ENCODE results near the gene SLC39A7.

Gene SLC39A7

DNA sequence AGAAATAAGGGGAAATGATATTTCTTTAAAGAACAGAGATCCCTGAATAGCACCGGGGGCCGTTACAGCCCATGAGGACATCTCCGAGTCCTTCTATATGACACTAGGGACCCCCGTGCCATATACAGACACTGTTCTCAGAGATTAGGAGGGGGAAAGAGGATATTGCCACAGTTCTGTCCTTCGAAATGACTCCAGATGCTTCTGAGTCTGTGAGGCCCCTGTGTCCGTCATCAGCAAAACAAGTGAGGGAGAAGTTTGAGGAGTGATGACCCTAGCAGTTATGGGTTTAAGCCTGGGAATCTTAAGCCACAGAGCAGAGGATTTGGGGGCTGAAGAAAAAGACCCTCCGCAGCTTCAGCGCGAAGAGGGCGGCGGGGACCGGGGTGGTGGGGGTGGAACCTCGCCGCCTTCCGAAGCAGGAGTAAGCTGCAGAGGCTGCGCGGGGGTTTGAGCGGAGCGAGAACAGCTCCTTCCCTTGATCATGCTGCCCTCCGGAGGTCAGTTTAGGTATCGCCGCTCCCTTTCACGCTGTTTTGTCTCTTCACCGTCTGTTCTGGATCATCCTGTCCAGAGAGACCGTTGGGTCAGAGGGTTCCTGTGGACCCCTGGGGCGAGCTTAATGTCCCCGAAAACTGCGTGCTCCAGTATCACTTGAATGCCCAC is 47.4 kb downstream of the SLC39A7 start:
- peak; percentile 79 for DNase-seq

DNA sequence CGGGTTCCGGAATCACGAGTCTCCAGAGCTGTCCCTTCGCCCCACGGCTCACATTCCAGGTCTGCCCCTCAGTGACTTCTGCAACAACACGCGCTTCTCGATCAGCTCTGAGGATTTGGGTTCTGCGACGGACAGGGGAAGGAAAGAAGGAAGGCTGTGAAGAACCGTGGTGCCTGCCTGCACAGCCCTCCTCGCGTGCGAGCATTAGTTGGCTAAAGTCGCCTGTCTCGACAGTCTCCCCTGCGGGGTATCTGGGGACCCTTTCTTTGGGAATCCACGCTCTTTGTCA is 47.9 kb downstream of the SLC39A7 start:
- no peak for DNase-seq

DNA sequence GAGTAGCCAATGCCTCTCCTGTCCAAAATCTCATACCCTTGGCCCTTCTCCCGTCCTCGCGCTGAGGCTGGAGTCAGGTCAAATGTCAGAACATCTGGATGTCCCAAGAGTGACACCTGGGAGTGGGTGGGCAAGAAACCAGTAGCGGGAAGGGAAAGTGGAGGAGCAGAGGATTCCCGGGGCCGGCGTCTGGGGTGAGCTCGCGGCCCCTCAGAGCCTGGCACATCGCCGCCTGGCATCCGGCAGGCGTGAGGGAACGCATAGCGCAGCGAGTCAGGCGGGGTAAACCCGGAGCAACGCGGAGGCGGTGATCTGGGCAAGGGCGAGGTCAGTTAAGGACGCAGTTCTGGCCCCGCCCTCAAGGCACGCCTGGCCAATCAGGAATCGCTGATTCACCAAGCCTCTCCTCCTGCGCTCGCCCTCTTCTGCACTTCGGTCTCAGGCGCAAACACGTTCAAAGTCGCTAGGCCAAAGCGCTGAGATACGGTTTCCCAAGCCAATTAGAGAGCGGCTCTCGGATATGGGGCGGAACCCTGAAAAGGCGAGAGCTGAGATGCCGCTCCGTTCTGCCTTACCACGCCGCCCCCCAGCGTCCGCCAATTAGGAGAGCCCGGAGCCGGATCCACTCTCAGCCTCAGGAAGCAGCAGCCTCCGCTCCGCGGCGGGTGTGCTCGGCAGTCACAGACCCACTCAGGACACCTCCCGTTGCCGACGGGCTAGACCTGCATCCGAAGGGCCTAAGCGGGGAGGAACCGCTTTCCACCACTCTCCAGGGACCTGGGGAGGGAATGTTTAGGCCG is 48.5 kb downstream of the SLC39A7 start:
- DNase-seq = peak; percentile 98

DNA sequence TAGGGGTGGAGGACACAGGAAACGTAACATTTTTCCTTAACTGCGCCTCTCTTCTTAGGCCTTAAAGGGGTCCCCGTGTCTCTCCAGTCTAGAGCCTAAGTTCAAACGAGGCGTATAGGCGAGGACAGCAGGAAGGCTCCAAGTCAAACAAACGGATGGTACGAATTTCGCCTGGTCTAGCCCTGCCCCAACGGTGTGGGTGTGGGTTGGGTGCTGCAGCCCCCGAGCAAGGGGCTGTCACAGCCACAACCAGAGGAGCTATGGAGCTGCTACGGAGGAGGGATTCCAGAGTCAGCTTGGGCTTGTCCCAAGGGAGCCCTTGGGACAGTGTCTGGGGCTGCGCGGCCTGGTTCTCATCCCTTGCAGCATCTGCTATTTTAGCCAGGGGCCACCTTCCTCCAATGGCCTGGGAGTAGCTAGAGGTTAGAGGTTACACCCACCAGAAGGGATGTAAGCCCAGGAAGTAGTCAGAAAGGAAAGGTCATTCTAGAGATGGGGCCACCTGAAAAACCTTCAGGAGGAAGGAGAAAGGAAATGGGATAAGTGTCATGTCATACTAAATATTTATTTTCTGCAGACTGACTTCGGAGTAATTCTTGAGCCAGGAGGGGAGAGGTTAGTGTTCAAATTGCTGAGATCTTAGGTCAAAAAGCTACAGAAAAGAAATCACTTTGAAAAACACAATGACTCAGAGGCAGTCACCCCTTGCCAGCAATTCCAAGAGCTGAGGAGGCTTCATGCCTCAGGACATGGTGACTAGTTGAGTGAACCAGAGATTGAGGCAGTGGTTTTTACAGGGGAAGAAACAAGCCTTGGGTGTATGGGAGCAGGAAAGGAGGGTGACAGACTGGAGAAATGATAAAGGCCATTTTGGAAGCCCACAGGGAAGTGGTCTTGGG is 49.3 kb downstream of the SLC39A7 start:
- DNase-seq = no peak

DNA sequence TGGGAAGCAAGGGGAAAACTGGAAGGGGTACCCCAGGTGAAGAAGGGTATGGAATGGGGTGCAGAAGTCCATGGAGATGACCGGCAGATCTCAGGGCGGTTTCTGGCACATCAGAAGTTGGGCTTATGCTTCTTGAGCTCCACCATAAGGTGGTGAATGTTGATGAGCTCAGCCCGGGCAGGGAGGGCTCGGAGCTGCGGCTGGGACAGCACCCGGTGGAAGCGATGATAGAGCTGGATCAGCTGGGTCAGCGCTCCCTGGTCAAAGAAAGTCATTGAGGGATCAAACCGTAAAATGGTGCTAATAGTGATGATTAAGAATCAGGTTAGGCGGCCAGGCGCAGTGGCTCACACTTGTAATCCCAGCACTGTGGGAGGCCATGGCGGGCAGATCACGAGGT is 50.1 kb downstream of the SLC39A7 start:
- no peak for DNase-seq

DNA sequence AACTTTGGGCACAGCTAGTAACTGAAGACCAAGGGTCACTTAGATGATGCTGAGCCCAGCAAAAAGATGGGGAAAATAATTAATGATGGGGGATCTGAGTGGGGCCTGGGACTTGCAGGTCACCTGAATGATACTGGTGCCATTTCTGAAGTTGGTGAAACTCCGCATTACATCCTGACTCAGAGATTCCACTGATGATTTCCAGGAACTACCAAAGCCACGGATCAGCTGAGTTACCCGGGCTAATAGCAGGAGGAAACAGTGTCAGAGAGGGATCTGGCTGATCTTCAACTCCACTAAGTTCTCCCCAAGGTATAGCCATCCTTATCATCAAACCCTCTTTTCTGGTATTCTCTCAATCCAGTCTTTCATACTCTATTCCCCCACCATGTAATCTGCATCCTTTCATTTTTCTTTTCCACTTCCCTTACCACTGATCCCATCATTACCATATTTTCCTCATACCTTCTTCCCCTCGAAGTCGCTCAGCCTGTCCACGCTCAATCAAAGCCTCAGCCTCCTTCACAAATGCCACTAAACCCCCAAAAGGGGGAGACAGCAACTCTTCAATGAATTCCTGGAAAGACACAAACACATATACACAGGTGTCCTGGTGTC is 50.8 kb downstream of the SLC39A7 start:
- no peak for DNase-seq

DNA sequence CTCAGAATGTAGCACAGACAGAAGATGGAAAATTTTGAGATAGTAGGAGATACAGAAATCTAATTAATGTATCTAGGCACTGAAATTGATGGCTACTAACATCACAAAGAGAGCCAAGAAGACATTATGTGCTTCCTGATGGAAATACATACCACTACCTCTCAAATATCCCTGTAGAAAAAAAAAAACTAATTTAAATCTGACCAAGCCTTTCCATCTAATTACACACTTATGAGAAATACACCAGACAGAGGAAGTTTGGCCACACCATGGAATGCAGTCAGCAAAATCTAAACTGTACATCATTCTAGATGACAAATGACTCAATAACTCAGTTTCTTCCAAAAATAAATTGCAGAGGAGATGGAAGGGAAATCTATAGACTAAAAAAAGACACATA is 52.1 kb downstream of the SLC39A7 start:
- no peak for DNase-seq
